Renal pelvis (tissue), 4 donors: ENCODE measurements around the gene IQCK. TPM values are rescaled to one million over a fixed set of nuclear protein-coding genes. Genes with fewer than 3 reads are reported as not detected.

ENCODE experiments used
- DNase-seq: peaks from one replicate; pipeline ENCODE4 v3.0.0-alpha.2; 2013
- polyA plus RNA-seq, 3 donors: library from polyadenylated mRNA; unstranded; fragments of 120-200 nt; gene quantifications; one replicate each; pipeline ENCODE4 v1.2.1, GENCODE V29; 2013; ENCODE audit not compliant: insufficient read length in 3 of 3

Gene IQCK
- polyA plus RNA-seq, 3 donors = 42.0 to 51.0 (median 45.9) TPM

DNA sequence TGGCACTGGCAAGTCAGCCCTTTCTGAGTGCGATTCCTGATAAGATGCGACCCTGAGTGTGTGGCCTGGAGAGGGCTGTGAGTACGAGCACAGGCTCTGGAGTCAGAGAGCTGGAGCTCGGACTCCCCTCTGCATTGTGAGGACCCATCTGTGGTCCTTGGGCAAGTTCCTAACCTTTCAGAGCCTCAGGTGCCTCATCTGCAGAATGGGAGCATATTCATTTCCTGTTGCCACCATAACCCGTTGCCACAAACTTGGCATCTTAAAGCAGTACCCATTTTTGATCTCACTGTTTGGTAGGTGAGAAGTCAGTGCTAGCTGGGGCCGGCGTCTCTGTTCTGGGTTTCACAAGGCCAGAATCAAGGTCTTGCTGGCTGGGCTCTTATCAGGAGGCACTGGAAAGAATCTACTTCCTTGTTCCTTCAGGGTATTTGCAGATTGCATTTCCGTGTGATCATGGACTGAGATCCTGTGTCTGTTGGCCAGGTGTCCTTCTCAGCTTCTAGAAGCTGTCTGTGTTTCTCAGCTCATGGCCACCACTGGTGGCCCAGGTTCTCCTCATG lies 20.2 kb upstream of the IQCK start:
- DNase-seq = no peak

DNA sequence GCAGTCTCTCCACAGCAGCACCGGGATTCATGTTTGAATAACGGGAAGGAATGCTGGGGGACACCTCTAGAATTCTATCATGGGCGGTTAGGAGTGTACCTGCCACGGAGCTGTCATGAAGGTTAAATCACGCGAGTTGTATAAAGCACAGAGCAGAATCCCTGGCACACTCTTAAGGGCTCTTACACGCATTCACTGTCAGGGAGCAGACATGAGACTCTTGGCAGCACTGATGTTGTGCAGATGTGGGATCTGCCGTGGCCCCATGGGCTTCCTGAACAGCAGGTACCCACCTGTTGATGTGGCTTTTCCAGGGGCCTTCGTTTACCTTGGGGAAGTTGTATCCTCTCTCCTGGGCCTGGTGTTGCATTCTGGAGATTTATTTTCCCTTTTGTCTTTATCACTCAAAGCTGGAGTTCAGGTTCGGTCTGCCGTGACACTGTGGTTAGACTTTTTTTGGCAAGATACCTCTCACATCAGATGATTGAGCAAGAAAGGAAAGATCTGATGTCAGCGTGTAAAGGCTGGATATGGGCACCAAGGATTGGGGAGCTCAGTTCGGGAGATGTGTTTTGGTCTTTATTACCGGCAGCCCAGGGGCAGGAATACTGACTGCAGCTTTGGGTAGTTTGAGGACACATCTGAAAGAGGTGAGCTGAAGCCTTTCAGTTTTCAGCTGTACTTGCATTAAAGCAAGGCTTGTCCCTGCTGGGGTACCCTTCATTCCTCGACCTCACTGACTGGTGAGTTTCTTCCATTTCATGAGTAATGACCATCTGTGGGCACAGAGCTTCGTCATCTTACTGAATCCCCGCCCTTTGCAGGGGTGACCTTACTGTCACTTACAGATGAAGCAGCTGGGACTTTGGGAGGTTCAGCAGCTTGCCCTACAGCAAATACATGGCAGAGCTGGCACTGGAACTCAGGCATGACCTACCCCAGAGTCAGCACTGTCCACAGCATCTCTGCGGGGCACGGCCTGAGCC lies 19.3 kb upstream of the IQCK start:
- DNase-seq = no peak

DNA sequence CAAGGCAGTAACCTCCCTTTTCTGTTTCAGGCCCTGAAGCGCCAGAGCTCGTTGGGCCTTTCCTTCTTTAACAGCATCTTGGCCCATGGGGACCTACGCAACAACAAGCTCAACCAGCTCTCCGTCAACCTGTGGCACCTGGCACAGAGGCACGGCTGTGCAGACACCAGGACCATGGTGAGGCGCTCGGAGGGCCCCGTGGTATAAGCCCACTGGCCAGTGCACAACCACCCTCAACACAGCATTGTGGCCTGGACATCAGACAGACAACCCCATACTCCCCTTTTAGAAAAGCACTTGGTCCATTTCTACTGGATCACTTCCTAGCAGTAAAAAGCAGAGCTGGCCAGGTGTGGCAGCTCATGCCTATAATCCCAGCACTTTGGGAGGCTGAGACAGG lies 18.6 kb upstream of the IQCK start:
- no peak for DNase-seq

DNA sequence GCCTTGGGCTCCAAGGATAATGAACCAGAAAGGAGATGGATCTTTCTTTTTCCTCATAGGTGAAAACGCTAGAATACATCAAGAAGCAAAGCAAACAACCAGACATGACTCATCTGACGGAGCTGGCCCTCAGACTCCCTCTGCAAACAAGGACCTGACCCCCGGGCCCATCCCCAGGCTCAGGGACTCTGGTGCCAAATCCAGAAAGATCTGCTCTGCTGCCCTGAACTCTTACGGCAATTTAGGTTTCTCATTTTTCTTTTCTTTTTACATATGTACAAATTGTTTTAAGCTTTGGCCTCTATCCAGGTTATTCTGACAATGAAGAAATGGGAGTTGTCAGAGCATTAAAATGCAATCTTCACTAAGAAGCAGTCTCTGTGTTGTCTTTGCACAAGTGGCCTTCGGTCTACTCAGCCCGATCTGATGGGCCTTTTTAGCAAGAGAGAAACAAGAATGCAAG lies 17.7 kb upstream of the IQCK start:
- no peak for DNase-seq

DNA sequence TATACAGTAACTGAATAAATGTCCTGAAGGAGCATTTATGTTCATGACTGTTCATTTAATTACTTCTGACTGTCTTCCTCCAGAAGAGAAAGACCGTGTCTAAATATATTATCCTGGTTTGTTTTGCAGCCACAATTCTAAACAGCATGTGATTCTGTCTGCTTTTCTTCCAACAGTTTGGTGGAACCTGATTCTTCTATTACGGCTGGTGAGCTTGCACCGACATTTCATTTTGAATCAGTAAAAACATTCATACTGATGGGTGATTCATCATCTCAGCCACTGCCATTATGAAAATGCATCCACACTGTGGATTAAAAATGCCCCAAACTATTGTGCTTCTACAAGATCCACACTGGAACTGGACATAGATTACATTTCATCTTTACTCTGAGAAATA lies 17.0 kb upstream of the IQCK start:
- no peak for DNase-seq

DNA sequence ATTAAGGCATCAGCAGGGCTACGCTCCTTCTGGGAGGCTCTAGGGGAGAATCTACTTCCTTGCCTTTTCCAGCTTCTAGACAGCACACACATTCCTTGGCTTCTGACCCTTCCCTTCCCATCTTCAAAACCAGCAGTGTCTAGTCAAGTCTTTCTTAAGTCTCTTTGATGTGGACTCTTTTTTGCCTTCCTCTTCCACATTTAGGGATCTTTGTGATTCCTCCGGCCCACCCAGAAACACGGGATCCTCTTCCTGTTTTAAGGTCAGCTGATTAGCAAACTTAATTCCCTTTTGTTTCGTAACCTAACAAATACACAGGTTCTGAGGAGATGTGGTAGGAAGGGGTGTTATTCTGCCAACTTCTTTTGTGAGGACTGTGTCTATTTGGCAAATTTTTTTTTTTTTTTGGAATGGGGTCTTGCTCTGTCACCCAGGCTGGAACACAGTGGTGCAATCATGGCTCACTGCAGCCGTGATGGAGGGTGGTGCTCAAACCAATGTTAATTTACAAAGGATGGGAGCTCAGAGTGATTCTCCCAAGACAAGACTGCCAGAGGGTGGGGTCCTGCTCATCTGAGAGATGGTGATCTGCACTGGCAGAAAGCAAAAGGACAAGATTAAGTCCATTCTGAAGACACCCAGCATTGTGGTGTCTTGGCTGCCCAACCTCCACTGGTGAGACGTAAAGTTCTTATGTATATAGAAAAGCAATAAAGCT lies 14.7 kb upstream of the IQCK start:
- DNase-seq = no peak

DNA sequence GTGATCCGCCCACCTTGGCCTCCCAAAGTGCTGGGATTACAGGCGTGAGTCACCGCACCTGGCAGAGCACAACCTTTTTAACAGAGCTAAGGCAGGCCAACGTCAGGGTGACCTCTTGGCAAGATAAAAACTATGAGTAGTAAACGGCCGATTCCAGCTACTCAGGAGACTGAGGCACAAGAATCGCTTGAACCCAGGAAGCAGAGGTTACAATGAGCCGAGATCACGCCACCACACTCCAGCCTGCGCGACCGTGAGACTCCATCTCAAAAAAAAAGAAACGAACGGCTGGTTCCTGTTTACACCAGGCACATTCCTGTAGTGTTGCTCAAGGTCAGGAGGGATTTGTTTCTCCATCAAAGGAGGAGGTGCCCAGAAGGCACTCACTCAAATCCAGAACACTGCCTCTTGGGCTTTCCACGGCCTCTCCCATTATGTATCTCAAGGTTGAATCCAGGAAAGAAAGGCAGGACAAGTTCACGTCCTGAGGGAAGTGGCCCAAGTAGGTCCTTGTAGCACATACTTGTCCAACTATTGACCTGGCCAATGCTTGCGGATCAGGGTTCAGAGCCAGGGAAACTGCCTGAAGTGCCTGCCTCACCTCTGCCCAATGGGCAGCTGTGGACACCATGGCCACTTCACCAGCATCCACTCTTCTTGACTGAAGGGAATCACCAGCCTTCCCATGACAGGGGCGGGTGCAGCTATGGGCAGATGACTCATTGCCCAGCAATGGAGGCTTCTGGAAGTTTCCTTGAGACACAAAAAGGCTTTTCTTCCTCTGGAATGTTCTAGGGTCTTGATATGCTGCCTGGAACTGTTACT lies 13.5 kb upstream of the IQCK start:
- DNase-seq = no peak

DNA sequence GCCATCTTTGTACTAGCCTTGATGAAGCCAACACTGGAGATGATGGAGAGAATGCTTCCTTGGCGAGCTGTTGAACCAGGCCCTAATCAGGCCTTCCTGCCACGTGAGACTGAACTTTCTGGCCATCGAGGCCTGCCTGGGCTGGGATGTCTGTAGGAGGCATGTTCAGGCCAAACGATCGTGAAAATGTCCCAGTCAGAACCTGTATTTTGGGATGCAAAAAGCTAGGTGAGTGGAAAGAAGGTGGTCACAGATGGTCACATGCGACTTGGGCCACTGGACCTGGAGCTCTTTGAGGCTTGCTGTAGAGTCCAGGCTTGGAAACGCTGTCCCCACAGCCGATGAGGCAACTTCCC lies 12.9 kb upstream of the IQCK start:
- DNase-seq = no peak

DNA sequence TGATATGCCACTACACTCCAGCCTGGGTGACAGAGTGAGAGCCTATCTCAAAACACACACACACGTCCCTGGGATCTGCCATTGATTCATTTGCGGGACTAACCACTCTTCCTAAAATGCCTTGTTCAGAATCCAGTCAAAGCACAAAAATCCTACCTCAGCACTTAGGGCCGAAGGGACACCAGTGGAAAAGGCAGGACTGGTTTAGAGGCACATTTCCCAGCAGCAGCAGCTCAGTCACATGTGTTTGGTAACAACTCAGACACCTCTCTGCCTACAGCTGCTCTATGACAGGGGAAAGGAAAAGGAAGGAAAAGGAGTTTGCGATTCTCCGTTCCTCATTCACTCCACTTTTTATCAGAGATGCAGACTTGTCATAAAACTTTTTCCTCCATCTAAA lies 12.2 kb upstream of the IQCK start:
- DNase-seq = no peak

DNA sequence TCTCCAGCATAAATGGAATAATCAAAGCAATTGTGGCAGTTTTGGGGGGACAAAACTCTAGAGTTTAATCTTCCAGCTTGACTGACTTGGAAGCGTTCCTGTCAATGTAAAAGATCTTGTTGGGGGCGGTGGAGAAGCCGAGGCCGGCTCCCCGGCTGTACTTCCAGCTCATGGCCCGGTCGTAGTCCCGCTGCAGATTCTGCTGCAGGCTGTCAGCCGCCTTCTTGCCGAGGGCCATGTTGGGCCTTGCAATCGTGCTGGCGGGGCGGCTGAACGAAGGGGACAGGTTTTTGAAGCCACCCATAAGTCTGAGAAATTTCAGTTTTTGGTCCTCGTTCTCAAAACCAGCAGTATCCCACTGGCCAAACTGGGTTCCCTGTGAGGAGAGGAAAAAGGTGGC lies 11.2 kb upstream of the IQCK start:
- no peak for DNase-seq

DNA sequence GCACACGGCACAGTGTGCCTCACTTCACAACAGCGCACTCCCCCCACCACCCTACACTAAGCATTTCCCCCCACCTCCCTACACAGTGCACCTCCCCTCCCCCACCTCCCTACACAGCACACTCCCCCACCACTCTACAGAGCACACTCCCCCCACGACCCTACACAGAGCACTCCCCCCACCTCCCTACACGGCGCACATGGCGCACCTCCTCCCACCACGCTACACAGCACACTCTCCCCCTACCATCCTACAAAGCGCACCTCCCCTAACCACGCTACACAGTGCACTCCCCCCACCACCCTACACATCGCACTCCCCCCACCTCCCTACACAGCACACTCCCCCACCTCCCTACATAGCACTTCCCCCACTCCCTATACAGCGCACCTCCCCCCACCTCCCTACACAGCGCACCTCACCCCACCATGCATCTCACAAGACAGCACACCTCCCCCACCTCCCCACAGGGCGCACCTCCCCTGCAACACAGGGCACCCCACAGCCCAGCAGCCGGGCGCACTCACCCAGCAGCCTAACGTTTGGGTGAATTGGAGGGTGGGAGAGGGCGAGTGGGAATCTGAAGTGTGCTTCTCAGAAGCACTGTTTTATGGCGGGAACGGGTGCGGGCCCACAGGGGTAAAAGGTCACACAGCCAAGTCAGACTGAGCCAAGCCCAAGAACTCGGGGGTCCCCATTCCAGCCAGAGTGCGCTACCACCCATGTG lies 10.3 kb upstream of the IQCK start:
- DNase-seq = no peak

DNA sequence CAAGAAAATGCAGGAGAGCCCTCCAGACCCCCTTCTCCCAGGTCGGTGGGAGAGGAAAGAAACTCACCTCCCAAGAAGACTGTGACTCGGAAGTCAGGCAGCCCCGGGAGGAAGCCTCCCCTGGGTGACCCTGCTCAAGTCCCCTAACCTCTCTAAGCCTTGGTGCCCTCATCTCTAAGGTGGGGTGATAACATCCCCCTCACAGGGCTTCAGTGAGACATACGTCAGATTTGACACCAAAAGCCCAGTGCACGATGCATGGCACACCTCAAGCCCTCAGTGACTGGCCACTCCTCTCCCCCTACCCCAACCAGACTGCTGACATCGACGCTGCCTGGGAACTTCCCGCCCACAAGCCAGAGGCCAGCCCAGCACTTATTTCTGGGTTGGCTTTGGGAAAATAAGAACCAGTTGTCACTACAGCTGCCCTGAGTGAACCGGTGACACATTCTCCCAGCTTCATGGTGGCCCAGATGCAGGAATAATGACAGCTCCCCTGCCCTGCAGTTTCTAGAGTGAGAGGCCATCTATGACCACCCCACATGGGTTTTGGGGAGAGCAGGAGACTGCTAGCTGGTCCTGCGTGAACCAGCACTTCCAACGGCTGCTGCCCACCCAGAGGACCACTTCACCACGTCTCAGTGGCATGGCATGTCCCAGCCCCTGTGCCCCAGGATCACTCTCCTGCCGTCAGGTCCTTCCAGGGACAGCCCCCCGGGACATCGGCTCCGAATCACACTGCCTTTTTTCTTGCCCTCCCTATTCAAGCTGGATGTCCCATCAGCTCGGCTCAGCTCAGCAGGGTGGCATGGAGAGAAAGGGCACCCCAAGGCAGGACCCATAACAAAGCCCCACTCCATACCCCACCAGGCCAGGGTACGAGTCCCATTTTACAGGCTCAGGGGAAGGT lies 9.5 kb upstream of the IQCK start:
- DNase-seq = no peak

DNA sequence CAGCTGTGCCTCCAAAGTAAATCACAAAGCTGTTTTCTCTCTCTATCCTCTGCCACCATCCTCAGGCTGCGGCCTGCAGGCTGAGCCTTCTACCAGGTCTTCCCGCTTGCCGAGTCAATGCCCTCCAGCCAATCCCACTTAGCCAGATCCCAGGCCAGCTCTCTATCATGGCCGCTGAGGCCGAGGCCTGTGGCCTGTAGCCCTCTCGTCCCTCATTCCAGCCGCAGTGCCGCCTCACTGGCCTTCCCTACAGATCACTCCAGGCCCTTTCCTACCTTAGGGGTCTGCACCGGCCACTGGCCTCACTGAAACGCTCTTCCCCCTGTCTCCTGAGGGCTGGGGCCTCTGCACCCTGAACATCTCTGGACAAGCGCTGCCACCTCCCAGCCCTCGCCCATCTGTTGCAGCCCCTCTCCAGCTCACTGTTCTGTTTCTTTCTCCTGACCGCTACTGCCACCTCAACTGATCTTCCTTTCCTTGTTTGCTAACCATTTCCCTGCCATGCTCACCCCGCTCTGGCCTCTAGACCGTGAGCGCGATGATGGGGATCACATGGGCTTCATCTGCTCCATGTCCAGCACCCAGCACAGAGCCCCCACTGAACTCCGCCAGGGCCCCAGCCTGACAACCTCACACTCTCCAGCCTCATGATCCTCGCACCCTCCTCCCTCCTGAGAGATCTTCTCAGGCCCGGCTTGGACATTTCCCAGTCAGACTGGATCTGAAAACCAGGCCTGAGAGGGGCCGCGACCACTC lies 8.5 kb upstream of the IQCK start:
- no peak for DNase-seq

DNA sequence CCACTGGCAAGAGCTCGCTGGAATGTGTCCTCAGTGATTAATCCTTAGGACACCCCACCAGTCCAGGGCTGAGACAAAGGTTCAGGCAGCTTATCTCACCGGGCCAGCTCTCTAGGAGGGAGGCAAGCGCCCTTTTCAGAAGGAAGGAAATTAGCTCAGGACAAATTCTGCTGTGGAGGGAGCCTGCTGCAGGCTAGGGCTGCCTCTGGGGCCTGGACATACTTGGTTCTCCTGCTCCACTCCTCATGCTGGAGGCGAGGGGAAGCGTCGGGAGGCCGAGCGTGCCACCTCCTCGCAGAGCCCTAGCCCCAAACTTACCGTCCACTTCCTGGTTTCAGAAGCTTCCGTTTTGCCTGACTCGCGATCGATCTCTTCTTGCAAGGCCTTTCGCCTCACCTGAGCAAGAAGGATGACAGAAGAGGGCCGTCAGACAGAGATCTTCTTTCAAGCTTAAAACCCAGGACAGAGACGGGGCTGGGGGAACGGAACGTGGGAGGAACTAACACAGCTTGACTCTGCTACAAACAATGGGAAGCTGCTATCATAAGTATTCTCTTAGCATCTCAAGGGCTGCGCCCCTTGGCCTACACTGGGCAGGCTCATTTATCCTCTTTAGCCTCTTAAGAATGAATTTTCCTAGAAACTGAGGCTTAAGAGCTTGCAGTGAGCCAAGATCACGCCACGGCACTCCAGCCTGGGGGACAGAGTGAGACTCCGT lies 7.7 kb upstream of the IQCK start:
- DNase-seq = no peak

DNA sequence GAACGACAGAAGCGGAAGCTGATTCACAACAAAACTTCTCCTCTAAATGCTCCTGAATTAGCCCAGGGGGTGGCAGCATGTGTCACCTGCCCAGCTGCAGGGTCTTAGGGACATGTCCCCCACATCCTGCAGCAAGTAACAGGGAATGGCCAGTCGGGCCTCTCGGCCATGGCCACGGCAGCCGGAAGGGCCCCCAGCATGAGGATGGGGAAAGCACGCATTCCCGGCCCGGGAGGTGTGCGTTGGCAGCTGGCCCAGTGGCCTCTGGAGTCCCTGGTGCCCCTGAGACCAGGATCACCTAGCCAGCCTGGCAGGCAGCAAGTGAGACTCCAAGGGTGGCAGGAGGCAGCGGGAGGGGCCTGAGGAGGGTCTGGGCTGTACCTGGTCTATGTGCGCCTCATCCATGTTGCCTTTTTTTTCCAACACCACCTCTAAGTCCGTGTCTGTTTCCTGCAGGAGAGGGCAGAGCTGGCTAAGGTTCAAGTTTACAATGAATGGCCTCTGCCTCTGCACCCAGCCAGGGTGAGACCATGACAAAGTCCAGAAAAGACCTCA lies 7.0 kb upstream of the IQCK start:
- DNase-seq = no peak

DNA sequence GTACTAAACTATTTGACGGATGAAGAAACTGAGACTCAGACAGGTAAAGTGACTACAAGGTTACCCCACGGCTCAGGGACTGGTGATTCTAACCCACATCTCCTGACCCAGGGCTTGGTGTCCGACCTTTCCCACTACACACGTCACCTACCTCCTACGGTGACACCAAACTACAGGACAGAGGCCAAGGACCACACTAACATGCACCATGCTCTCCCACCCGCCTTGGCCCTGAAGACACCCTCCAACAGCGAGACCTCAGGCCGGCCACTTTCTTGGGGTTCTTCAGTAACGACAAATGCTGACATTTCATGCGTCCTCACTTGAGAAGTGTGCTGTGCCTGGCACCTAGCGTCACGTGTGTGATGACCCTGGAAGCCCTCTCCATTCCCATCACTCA lies 6.4 kb upstream of the IQCK start:
- DNase-seq = no peak

DNA sequence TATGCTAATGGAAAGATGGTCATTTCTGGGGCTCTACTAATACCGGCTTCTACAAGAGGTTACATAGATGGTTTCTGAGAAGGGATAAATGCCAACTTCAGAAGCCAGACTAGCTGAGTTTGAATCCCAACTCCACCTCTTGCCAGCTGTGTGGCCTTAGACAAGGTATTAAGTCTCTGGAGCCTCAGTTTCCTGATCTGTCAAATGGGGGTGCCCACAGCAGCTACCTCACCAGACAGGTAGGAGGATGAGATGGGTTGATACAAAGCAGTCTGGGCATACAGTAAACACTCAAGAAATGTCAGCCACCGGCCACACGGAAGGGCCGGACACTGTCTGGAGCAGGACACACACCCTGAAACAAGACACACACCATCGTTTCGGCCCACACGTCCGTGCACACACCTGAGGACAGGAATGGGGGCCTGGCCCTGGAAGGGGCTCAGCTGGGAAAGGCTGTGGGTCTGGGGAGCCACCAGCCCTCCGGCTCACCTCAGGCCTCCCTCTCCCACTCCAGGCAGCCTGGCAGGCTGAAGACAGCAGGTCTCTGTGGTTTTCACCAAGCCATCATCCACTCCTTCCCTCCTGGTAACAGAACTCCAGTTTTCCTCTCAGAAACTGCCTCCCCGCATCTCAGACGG lies 5.5 kb upstream of the IQCK start:
- DNase-seq = no peak

DNA sequence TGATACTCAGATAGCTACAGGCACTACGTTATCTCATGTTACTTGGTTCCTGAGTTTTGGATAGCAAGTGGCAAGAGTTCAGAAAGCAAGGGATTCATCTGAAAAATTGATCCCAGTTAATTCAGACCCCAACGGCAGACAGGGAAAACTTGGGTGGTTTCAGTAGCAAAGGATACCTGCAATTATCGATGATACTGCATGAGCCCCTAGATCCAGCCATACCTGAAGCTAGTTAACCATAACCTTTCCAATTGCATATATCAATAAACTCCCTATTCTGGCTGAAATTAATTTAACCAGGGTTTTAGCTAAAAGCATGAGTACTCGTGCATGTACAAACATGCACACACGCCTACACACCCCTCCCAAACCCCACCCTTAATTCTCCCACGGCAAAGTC lies 4.4 kb upstream of the IQCK start:
- no peak for DNase-seq
